Measurements from ENCODE around the gene TMEM243. TPM values are rescaled to one million over a fixed set of nuclear protein-coding genes. Genes with fewer than 3 reads are reported as not detected.

TMEM243 gene
- total and polyA plus RNA-seq, 2 donors (not counting 1 experiment from before 2014, with no cell fraction given), result 161 to 164 TPM

DNA sequence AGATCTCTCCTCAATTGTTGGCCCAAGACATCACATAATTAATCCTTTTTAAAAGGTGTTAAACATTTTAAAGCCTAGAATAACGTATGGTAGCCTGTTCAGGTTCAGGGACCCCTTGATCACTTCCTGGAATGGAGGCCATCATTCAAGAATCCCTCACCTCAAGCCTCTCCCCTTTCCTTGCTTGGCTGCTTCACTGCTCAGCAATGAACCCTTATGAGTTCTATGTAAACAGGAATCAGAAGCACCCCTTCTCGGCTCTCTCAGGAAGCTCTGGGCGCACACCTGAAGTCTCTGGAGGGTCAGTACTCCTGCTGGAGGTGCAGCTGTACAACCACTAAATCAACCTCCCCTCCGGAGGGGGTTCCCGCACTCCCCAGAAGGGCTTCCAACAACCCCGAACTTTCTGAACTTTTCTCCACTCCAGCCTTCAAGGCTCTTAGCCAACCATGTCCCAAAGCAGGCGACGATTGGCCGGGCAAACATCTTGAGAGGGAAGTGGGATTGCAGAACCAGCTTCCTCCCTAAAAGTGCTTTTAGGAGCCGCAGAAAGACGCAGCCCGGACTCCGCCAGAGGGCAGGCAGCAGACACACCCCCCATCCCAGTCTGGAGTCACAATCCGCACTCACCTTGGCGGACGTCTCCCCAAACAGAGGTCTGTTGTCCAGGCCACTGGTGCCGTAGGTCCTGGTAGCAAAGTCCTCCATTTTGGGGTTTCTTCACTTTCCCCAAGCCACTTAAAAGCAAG, 562 bp downstream of the TMEM243 start:
- peak; percentile 78 for DNase-seq
- peak overlapping the region; percentile 99 for H3K4me3 Mint-ChIP-seq
- H3K4me2 ChIP-seq (replicated peaks; ENCODE audit: low read depth, low read length, poor library complexity, severe bottlenecking), result peak overlapping the region; percentile 92
- H3K79me2 ChIP-seq (ENCODE audit: control insufficient read depth, insufficient read depth, low read length), result peaks cover 42% of the 10 kb centered on the region
- ChIA-PET CTCF (interaction anchor here (0.8 to 2.1 kb wide), 11 partner anchors 16 to 159 kb away, joined by 3 to 11 read pairs (median 6); partner anchors contain the start of genes DMTF1 and ELAPOR2), POLR2A (interaction anchor here (0.8 to 4.7 kb wide), 5 partner anchors 28 to 381 kb away, joined by 3 to 58 read pairs (median 6); partner anchors contain the start of genes CROT and DMTF1)
- peaks cover 0 to 4% (median 0%) of the 10 kb centered on the region in 4 experiments for H3K27me3 ChIP-seq (replicated peaks in 1 of 4; ENCODE audit: control extremely low read depth in 1 of 4, control insufficient read depth in 3 of 4, insufficient read depth in 4 of 4, low read length in 3 of 4)
- H3K36me3 ChIP-seq (replicated peaks in 1 of 2; ENCODE audit: control extremely low read depth in 1 of 2, control insufficient read depth in 1 of 2, extremely low read depth in 1 of 2, insufficient read depth in 2 of 2, low read length in 1 of 2), result peaks cover 0 to 2% of the 10 kb centered on the region in 2 experiments
- peak overlapping the region; percentile 81 for H2AFZ ChIP-seq (ENCODE audit: insufficient read depth, low read depth, low read length, poor library complexity, severe bottlenecking)
- H4K20me1 ChIP-seq (ENCODE audit: control insufficient read depth, insufficient read depth, low read length, poor library complexity, severe bottlenecking), result peaks cover 29% of the 10 kb centered on the region
- H3K4me3 ChIP-seq (ENCODE audit: control extremely low read depth in 1 of 5, extremely low read depth in 1 of 5, insufficient read depth in 1 of 5, low read depth in 2 of 5, low read length in 4 of 5), result peak overlapping the region; percentile 87 to 99 (median 97)
- H3K9ac ChIP-seq (ENCODE audit: low read length), result peak overlapping the region; percentile 91
- peak overlapping the region; percentile 100 for H3K27ac Mint-ChIP-seq
- no peaks in the 10 kb centered on the region for H3K27me3 Mint-ChIP-seq
- no peaks in the 10 kb centered on the region for H3K9me3 Mint-ChIP-seq (ENCODE audit: insufficient read depth)
- TF ChIP-seq, protein P1, sequence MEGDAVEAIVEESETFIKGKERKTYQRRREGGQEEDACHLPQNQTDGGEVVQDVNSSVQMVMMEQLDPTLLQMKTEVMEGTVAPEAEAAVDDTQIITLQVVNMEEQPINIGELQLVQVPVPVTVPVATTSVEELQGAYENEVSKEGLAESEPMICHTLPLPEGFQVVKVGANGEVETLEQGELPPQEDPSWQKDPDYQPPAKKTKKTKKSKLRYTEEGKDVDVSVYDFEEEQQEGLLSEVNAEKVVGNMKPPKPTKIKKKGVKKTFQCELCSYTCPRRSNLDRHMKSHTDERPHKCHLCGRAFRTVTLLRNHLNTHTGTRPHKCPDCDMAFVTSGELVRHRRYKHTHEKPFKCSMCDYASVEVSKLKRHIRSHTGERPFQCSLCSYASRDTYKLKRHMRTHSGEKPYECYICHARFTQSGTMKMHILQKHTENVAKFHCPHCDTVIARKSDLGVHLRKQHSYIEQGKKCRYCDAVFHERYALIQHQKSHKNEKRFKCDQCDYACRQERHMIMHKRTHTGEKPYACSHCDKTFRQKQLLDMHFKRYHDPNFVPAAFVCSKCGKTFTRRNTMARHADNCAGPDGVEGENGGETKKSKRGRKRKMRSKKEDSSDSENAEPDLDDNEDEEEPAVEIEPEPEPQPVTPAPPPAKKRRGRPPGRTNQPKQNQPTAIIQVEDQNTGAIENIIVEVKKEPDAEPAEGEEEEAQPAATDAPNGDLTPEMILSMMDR (IDR thresholded peaks at IDR 0.05), result no peak
- TF ChIP-seq EZH2 (IDR thresholded peaks at IDR 0.05; ENCODE audit: borderline replicate concordance, insufficient read depth, low read depth, low read length, poor library complexity, severe bottlenecking), result no peak
- H3K27ac ChIP-seq (ENCODE audit: low read length in 2 of 2), result peak overlapping the region; percentile 93 to 95
- intact Hi-C loops (cut with micrococcal nuclease), result loop anchor here (1.0 to 5.0 kb wide), 6 partner anchors 18 to 657 kb away; partner anchors contain the start of genes ABCB4, CROT, DBF4 and ELAPOR2
- peak; percentile 25 for ATAC-seq (ENCODE audit: low read depth)
- WGBS (ENCODE audit: insufficient coverage), result 0% methylated on average over 13 of the region's 17 CpGs
- peaks cover 51% of the 10 kb centered on the region for H3K4me1 Mint-ChIP-seq
- H3K9me3 ChIP-seq (ENCODE audit: control extremely low read depth in 1 of 3, control insufficient read depth in 2 of 3, insufficient read depth in 1 of 3, low read length in 2 of 3), result no peaks in the 10 kb centered on the region
- peaks cover 51 to 55% of the 10 kb centered on the region in 2 donors for H3K4me1 ChIP-seq (ENCODE audit: control insufficient read depth in 2 of 2, insufficient read depth in 2 of 2, low read length in 2 of 2)
